AG08396 (cell line): Measurements from ENCODE around the gene DPH7.
"Not testable (repeated sequence)": the region's sequence is repeated elsewhere in the genome, so short reads cannot be mapped to it uniquely, and the experiment has no call there.

Experiments
- DNase-seq: peaks from one replicate; pipeline ENCODE4 v3.0.0; 2012; ENCODE audit warnings: low spot score, mixed read lengths

Gene DPH7

DNA sequence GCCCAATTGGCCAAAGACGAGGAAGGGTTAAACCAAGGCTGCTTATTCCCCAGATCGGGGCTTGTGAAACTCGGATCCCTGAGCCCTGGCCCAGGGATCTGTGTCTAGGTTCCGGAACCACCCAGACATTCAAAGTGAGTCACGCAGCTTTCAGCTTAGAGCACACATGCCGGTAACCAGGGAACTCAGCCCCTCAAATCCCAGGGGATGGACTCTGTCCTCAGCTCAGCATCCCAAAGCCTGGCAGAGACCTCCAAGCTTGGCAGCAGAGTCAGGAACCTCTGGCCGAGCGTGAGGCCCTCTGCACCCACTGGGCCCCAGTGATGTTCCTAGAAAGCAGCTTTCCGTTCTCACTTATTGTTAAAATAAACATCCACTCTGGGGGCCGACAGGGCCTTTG is 33.6 kb downstream of the DPH7 start:
- no peak for DNase-seq

DNA sequence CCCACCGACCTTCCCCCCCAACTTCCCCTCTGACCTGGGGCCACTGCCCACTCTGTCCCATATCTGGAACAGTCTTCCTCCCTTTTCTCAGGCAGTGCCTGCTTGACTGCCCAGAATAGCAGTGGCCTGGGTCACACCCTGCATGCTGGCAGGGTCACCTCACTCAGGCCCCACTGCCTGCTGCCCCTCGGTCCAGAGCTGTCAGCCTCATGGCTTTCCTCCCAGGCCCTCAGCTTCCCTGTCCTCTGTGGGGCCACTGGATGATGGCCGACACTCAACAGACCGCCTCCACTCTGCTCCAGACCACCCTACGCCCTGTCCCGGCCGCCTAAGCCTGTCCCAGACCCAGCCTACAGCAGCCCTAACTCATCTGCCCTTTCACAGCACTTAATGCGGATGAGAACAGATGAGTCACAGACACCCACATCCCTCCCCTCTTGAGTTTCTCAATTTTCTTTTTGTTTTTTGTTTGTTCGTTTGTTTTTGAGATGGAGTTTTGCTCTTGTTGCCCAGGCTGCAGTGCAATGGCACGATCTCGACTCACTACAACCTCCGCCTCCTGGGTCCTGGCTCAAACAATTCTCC is 34.5 kb downstream of the DPH7 start:
- no peak for DNase-seq

DNA sequence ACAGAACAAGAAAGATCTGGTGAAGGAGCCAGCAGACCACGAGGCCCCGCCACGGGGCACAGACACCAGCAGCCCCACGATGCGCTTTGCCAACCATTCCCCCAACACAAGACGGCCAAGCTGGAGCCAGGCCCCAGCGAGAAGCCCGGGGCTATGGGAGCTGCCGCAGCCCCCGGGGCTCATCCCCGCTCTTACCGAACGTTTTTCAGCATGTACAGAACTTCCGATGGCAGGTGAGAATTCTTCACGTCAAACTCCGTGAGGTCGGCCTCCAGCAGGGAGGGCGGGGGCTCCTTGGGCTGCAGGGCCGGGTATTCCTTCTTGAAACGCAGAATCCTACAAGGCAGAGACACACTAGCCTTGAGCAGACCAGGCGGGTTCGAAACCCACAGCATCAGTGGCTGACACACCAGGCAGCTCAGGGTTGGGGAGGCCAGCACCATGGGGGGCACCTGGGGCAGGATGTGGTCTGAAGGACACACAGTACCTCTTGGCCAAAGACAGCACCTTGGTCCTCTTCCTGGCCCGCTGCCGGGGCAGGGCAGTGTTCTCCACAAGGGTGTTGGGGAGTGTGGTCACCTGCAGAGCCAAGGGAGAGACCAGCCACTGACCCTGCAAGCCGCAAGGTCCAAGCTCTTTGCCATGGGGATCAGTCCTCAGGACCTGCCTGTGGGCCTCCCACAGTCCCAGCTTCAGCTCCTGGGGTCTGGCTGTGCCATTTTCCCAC is 35.3 kb downstream of the DPH7 start:
- DNase-seq = no peak

DNA sequence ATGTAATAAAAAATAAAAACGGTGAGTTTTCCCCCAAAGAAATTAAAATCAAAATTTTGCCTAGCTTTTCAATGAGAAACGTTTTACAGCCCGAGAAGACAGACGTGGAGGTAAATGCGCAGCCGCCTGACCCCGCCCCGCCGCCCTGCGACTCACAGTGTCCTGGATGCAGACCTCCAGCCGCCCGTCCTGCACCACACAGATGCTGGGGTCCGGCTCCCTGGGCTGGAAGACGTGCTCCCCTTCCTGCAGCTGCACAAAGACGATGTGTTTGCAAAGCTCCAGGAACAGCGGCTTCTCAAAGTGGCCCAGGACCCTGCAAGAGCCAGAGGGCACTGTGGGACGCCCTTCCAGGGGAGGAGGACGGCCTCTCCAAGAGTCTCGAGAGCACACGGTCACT is 36.2 kb downstream of the DPH7 start:
- no peak for DNase-seq

DNA sequence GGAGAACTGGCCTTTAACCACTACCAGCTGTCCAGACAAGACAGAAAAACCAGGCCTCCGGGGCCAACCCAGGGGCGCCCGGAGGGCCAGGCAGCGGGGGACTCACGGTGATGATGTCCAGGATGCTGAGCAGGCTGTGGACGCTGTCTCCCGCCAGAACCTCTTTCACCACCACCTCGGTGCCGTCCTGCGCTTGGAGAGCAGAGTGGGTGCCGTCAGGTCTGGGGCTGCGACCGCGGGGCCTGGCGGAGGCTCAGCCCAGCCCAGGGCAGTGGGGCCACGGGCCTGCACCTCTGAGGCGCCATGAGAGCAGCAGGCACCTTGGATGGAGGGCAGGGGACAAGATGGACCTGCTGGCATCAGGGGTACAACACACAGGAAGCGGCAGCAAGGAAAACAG is 38.2 kb downstream of the DPH7 start:
- DNase-seq = no peak

DNA sequence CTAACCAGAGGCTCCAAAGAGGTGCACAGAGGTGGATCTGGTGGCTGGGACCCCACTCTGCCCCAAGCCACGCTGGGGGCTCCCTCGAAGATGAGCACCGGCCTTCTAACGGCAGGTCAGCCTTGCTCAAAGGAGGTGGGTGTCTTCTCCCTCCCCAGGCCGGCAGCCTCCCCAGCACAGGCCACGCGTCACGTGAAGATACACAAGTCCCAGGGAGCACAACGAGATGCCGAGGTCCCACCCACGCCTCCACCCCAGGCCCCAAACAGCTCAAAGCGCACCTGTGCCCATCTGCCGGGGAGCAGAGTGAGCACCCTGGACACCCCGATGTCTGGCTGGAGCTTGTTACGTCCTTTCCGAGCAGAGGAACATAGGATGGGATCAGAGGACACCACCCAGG is 40.7 kb downstream of the DPH7 start:
- DNase-seq = no peak

DNA sequence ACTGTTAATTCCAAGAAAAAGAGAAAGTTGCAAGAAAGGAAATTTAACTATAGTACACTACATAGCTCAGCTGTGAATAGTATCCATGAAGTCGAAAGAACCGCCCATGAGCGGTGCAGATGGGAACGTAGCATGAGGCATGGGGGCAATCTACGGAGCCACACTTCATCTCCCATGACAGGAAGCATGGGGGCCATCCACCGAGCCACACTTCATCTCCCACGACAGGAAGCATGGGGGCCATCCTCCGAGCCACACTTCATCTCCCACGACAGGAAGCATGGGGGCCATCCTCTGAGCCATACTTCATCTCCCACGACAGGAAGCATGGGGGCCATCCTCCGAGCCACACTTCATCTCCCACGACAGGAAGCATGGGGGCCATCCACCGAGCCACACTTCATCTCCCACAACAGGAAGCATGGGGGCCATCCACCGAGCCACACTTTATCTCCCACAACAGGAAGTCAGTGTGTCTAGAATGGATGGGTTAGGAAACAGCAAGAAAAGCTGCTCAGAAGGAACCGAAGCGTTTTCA is 42.1 kb downstream of the DPH7 start:
- not testable (repeated sequence) for DNase-seq

DNA sequence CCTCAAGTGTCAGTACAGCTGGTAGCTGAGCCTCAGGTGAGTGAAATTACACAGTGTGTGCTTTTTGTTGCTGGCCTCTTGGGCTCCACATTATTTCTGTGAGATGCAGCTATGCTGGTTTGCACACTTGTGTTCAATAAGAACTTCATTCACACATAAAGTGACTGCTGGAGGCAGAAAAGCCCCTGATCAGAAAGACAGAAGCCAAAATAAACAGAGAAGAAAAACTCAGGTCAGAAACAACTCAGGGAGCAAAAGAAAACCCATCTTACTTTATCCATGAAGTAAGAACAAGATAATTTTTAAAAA is 43.7 kb downstream of the DPH7 start:
- no peak for DNase-seq

DNA sequence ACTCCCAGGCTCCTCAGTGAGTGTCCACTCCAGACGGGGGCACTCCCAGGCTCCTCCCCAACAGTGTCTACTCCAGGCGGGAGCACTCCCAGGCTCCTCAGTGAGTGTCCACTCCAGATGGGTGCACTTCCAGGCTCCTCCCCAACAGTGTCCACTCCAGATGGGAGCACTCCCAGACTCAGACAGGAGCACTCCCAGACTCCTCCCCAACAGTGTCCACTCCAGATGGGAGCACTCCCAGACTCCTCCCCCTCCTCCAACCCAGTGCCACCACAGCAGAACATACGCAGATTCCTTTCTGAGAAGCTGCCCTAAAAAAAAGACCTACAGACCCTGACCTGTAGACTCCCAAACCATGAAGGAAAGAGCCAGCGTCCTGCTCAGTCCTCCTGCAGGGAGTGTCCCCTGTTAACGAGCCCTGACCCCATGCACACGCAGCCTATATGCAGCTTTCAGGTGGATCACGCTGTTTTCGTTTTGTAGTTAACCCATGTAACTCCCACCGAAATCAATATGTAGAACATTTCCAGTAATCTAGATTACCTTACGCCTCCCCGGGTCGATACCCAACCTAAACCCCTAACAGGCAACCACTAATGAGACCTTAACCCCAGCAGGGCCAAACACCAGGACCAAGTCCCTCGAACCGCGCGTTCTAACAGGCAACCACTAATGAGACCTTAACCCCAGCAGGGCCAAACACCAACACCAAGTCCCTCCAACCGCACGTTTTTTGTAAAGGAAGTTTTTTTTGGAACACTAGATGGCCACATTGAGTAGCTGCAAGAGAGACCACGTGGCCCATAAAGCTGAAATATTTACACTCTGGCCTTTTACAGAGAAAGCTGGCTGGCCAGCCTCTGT is 44.2 kb downstream of the DPH7 start:
- peak; percentile 75 for DNase-seq

DNA sequence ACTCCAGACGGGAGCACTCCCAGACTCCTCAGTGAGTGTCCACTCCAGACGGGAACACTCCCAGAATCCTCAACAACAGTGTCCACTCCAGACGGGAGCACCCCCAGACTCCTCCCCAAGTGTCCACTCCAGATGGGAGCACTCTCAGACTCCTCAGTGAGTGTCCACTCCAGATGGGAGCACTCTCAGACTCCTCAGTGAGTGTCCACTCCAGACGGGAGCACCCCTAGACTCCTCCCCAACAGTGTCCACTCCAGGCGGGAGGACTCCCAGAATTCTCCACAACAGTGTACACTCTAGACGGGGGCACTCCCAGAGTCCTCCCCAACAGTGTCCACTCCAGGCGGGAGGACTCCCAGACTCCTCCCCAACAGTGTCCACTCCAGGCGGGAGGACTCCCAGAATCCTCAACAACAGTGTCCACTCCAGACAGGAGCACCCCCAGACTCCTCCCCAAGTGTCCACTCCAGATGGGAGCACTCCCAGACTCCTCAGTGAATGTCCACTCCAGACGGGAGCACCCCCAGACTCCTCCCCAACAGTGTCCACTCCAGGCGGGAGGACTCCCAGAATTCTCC is 45.7 kb downstream of the DPH7 start:
- DNase-seq = not testable (repeated sequence)

DNA sequence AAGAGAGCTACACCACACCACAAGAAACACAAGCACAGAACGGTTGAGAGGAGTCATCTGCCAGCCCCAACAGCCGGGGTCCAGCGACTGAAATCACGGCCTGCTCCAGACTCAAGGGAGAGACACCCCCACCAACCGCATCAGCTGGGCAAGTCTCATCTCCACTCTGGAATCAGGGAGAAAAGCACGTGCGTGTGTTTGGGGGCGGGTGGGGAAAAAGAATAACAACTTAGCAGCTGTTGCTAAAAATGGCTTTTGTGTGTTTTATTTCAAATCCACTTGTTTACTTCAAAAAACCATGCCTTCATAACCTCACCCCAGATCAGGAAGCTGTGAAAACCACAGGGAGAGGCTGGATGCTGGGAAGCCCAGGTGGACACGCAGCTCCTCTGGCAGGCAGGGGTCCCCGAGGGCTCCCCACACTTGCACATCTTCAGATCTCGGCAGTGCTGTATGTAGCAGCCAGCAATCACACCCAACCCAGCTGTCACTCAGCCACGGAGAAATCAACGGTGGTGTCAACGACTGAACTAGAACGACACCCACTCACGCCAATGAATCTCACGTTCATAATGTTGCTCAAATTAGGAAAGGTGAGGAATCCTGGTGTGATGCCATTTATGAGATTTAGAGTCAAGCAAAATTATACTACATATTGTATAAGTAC is 47.5 kb downstream of the DPH7 start:
- peak; percentile 42 for DNase-seq

DNA sequence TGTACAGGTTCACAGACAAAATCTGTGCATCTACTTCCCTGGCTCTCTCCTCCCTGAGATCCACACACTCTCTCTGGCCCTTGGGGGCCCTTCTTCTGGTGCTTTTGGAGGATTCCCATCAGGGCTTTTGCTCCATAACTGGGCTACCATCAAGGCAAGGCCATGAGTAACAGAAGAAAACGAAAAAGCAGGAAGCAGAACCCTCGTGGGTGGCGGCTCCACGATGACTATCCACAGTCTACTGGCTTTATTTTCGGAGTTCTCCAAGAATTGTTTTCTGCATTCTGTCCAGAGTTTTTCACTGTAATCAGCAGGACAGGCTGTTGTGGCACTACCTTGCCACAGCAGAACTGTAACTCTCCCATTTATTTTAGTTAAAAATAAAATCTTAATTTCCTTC is 48.4 kb downstream of the DPH7 start:
- no peak for DNase-seq

DNA sequence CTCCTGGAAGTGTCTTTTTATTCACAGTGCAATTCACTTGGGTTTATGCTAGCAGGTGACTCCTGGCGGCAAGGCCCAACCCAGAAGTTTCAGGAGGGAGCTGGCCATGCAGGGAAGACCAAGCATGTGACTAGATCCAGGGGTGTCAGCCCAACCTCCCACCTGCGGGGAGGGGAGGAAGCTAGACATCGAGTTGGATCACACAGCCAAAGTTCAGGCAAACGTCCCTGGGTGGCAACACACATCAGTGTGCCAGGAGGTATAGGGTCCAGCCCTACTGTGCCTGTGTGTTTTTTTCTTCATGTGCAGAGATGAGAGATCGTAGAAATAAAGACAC is 53.8 kb downstream of the DPH7 start:
- DNase-seq = no peak

DNA sequence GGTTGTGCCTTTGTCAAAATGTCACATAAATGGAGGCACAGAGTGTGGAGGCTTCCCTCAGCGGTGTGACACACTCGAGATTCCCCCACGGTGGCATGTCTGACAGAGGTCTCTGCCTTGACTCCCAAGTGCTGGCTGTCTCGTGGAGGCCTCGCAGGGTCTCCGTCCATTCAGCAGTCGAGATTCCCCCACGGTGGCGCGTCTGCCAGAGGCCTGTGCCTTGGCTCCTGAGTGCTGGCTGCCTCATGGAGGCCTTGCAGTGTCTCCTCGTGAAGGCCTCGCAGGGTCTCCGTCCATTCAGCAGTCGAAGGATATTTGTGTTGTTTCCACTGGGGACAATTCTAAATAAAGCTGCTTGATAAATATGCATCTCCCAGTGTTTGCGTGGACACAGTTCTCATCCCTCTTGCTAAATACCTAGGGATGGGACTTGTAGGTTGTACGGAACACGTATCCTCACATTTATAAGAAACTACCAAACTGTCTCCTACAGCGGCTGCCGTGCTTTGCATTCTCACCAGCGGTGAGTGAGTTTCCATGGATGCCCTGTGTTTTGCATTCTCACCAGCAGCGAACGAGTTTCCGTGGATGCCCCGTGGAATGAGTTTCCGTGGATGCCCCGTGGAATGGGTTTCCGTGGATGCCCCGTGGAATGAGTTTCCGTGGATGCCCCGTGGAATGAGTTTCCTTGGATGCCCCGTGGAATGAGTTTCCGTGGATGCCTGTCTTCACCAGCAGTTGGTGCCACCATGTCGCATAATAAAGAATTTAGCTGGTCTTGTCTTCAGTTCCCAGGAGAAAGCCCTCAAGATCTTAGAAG is 54.4 kb downstream of the DPH7 start:
- DNase-seq = no peak

DNA sequence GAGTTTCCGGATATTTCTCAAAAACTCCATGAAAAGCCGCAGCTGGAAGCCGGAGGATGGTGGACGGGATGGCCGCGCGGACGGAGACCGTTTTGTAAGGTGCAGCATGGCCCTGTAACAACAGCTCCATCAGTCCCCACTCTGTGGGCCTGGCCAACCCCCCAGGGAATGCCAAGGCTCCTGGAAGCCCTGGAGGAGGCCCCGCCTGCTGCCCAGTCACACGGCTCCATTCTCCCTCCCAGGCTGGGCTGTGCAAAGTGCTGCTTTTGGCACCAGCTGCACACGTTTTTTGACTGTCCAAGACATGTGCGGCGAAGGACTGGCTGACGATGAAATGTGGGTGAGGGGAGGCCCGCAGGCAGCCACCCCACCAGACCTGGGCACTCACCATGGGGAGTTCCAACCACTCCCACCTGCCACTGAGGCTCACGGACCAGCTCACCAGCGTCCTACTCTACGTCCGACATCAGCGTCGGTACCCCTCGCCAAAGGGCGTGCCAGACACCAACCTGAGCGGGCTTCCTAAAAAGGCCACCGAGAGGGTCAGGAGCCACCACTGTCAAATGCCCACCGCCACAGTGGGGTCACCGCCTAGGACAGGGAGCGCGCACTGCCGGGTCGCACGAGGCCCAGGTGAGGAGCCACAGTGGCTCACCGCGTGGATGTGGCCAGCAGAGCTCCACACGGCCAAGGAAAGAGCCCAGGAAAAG is 55.8 kb downstream of the DPH7 start:
- DNase-seq = no peak

DNA sequence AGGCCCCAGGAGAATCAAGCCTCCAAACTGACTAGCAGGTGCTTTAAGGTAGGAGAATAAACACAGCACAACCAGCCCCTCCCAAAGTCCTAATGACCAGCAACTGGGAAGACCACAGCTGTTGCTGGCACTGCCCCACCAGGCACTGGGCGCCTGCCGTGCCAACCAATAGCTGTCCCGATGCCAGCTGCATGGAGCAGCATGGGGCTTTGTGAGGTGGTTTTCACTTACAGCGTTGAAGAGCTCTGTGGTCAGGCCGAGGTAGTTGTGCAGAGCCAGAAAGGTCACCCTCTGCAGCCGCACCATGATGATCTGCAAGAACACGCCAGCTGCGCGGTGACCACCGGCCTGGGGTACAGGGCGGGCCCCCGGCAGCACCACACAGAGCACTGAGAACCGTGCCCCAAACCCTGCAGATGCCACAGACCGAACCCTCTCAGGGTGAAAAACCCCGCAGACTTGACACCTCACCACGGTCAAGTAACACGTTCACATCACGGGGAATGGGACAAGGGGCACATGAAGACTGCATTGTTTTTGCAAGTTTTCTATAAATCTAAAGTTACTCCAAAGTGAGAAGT is 57.2 kb downstream of the DPH7 start:
- DNase-seq = no peak

DNA sequence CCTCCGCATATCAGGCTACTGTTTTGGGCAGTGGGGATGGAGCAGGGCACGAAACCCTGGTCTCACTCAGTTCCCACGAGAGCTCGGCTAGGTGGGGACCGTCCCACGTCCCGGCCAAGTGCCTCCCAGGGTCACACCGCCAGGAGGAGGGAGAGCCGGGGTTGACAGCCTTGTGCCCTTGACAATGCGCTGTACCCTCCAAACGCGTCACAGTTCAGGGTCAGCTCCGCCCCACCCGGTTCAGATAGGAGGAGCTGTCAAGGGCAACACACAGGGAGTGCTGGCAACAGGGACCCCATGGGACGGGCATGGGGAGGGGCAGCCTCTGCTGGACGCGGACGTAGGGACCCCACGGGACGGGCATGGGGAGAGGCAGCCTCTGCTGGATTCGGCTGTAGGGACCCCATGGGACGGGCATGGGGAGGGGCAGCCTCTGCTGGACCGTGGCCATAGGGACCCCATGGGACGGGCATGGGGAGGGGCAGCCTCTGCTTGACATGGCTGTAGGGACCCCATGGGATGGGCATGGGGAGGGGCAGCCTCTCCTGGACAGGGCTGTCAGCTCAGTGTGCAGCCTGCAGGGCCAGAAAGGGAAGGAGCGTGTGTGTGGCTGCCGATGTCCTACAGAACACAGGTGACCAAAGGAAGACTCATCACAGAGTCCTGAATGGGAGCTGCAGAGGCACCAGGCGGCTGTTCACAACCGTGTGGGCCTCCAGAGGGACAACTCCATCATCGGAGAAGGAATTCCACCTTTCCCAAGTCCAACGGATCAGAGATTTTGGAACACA is 57.9 kb downstream of the DPH7 start:
- no peak for DNase-seq

DNA sequence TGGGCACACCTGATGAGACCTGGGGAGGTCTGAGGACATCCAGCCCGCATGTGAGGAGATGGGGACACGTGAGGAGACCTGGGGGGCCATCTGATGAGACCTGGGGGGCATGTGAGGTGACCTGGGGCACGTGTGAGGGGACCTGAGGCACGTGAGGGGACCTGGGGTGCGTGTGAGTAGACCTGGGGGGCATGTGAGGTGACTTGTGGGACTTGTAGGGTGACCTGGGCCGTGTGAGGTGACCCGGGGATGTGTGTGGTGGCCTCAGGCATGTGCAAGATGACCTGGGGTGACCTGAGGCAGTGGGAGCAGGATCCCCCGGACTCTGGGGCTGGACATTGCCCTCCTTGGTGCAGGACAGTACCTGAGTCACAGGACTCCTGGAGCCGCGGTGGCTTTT is 59.2 kb downstream of the DPH7 start:
- no peak for DNase-seq

DNA sequence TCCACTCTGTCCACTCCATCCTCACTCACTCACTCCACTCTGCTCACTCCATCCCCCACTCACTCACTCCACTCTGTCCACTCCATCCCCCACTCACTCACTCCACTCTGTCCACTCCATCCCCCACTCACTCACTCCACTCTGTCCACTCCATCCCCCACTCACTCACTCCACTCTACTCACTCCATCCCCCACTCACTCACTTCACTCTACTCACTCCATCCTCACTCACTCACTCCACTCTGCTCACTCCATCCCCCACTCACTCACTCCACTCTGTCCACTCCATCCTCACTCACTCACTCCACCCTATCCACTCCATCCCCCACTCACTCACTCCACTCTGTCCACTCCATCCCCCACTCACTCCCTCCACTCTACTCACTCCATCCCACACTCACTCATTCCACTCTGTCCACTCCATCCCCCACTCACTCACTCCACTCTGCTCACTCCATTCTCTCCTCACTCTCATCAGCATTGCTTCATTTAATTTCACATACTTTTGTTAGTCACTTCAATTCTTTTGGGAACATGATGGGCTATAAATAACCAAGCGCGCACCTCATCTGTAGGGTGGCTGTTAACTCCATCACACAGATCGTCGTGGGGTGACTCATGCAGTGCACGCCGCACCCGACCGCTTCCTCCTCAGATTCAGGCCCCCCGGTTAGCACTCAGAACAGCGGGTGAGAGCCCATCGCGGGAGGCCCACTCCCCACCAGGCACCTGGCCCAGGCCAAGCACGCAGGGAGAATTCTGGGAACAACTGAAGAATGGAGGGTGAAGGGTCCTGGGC is 59.9 kb downstream of the DPH7 start:
- not testable (repeated sequence) for DNase-seq
